Measurements from ENCODE around the gene TCAP. TPM values are rescaled to one million over a fixed set of nuclear protein-coding genes. Genes with fewer than 3 reads are reported as not detected.

TCAP gene
- total RNA-seq, 2 donors from 2014 or later, result 0.49 to 1.2 TPM

DNA sequence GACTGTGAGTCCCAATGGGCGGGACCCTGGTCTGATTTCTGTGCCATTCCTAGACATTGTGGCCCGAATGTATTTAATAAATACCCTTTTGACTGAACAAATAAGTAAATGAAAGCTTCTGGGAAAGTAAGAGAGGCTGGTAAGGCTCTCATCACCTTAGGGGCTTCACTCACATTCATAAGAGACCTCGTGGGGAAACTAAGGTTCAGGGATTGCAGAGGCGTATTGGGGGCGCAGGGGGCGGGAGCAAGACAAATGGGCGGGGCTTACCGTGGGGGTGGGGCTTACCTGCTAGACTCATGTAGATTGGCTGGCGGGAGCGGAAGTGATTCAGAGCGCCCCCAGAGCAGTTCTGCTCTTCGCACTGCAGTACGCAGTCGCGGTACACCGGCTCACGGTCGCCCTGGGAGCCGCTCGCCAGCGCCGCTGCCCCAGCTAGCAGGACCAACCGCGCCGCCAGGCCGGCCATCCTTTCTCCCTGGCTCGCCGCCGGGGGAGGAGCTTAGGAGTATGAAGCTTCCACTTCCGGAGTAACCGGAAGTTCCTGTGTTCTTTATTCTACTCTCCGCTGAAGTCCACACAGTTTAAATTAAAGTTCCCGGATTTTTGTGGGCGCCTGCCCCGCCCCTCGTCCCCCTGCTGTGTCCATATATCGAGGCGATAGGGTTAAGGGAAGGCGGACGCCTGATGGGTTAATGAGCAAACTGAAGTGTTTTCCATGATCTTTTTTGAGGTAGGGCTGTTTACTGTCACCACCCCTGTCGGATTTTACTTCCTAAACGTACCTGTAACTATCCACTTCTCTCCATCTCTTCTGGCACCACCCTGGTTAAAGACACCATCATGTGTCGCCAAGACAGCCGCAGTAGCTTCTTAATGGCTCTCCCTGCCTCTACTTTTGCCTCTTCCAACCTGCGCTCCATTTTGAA, 22.7 kb downstream of the TCAP start, which contains the start of gene PGAP3:
Gene PGAP3 (minus strand): TSS at position 512 of the 929 bp plus-strand sequence. CDS start 43 bp downstream, at position 469.
- intact Hi-C loops (cut with DNase I), result no loop called here
- peak within 1 kb of the TSS; percentile 98 for H3K27ac ChIP-seq
- peak within 1 kb of the TSS; percentile 70 to 84 for H3K9ac ChIP-seq (ENCODE audit: low read depth in 2 of 2, low read length in 2 of 2)

DNA sequence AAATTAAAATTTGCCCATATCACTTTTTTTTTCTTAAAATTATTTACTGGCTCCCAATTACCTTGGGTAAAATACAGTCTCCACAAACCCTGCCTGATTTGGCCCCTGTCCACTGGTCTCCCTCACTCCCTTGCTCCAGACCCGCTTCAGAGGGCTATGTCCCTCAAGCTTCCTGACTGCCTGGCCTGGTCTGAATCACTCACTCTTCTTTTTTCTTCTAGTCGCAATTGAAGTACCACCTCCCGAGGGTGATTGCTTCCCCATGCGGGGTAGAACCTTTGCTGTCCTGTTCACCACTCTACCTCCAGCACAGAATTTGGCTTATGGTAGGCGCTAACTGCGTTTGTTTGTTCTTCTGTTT, 23.3 kb downstream of the TCAP start:
- H3K4me1 ChIP-seq, result no peaks in the 10 kb centered on the region
- H3K4me3 ChIP-seq, result peak overlapping the region; percentile 76
- no peaks in the 10 kb centered on the region for H3K27me3 ChIP-seq
- DNase-seq, result no peak
- intact Hi-C loops (cut with DNase I), result no loop called here
- H3K9me3 ChIP-seq, result no peaks in the 10 kb centered on the region
- H3K27ac ChIP-seq, result peak overlapping the region; percentile 98
- no peaks in the 10 kb centered on the region for H3K36me3 ChIP-seq
- H3K9ac ChIP-seq (ENCODE audit: low read depth in 2 of 2, low read length in 2 of 2), result peak overlapping the region in 1 of 2 donors; percentile 84
- TF ChIP-seq, protein P1, sequence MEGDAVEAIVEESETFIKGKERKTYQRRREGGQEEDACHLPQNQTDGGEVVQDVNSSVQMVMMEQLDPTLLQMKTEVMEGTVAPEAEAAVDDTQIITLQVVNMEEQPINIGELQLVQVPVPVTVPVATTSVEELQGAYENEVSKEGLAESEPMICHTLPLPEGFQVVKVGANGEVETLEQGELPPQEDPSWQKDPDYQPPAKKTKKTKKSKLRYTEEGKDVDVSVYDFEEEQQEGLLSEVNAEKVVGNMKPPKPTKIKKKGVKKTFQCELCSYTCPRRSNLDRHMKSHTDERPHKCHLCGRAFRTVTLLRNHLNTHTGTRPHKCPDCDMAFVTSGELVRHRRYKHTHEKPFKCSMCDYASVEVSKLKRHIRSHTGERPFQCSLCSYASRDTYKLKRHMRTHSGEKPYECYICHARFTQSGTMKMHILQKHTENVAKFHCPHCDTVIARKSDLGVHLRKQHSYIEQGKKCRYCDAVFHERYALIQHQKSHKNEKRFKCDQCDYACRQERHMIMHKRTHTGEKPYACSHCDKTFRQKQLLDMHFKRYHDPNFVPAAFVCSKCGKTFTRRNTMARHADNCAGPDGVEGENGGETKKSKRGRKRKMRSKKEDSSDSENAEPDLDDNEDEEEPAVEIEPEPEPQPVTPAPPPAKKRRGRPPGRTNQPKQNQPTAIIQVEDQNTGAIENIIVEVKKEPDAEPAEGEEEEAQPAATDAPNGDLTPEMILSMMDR (IDR thresholded peaks at IDR 0.05), result no peak

More for the DNA sequence above, 22.7 kb downstream of the TCAP start, which contains the start of gene PGAP3:
- Histone ChIP-seq H3K36me3 (no peaks in the 10 kb centered on the region), H3K27me3 (no peaks in the 10 kb centered on the region), H3K4me1 (no peaks in the 10 kb centered on the region), H3K4me3 (peak within 1 kb of the TSS; percentile 76), H3K9me3 (no peaks in the 10 kb centered on the region)
- TF ChIP-seq, protein P1 (IDR thresholded peaks at IDR 0.05), result no peak
- DNase-seq, result peak; percentile 92

DNA sequence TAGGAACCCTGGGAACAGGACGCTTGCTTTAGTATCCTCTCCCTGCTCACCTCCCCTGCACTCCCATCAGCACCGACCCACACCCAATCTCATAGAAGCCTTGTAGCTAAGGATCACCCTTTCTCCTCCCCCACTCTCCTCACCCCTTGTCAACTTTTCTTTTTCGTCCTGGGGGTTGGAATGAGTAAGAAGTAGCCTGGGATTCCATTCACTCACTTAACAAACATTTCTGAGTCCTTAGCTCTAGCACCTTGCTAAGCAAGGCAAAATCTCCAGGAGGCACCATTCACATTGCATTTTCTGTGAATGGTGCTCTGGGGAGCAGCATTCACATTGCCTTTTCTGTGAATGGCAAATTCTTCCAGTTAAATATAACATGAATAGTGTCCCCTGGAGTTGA, 23.8 kb downstream of the TCAP start:
- DNase-seq, result no peak
- Histone ChIP-seq H3K9ac (ENCODE audit: low read depth in 2 of 2, low read length in 2 of 2) (peak overlapping the region in 1 of 2 donors; percentile 84), H3K27ac (no peak overlapping the region), H3K27me3 (no peaks in the 10 kb centered on the region), H3K4me1 (no peaks in the 10 kb centered on the region), H3K36me3 (no peaks in the 10 kb centered on the region), H3K4me3 (no peak overlapping the region), H3K9me3 (no peaks in the 10 kb centered on the region)
- intact Hi-C loops (cut with DNase I), result no loop called here
- TF ChIP-seq, protein P1 (IDR thresholded peaks at IDR 0.05), result no peak

DNA sequence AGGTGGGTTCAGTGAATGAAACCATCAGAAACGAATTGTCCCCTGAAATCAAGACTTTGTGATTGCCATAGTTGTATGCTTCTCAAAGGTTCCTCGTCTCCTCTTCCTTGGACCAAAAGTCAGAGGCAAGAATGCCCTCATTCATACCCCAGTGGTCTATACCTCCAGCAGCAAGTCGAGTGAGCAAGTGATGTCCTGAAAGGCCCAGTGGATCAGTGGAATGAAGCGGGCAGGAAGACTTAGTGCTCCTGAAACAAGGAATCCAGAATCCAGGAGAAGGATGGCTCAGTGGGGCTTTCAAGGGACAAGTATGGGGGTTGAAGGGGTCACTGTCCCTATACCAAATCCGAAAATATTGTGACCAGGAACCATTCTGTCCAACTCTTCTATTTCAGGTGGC, 29.4 kb downstream of the TCAP start:
- Histone ChIP-seq H3K27ac (no peak overlapping the region), H3K4me3 (no peak overlapping the region)

DNA sequence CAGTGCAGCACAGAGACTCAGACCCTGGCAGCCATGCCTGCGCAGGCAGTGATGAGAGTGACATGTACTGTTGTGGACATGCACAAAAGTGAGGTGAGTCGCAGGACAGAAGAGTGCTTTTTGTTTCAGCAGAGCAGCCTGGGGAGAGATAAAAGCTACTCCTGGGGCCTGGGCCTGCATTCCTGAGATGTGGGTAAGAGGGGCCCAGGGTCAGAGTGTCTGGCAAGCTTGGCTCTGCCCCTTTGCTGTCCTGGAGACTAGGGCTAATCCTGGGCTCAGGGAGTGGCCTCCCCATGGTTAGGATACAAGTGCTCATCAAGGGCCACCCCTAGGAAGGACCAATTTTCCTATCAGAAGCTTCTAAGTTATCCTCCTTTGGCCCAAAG, 29.9 kb downstream of the TCAP start:
- intact Hi-C loops (cut with DNase I), result no loop called here
- TF ChIP-seq, protein P1 (IDR thresholded peaks at IDR 0.05), result no peak
- Histone ChIP-seq H3K9ac (ENCODE audit: low read depth in 2 of 2, low read length in 2 of 2) (peak overlapping the region in 1 of 2 donors; percentile 21), H3K27ac (no peak overlapping the region), H3K4me3 (no peak overlapping the region), H3K36me3 (no peaks in the 10 kb centered on the region), H3K27me3 (no peaks in the 10 kb centered on the region), H3K4me1 (no peaks in the 10 kb centered on the region), H3K9me3 (no peaks in the 10 kb centered on the region)
- no peak for DNase-seq

More for the DNA sequence above, 29.4 kb downstream of the TCAP start:
- no peaks in the 10 kb centered on the region for H3K27me3 ChIP-seq
- H3K36me3 ChIP-seq, result no peaks in the 10 kb centered on the region
- intact Hi-C loops (cut with DNase I), result no loop called here
- peak overlapping the region in 1 of 2 donors; percentile 21 for H3K9ac ChIP-seq (ENCODE audit: low read depth in 2 of 2, low read length in 2 of 2)
- TF ChIP-seq, protein P1 (IDR thresholded peaks at IDR 0.05), result no peak
- no peaks in the 10 kb centered on the region for H3K4me1 ChIP-seq
- no peaks in the 10 kb centered on the region for H3K9me3 ChIP-seq
- no peak for DNase-seq
